Uterus (tissue), 2 donors: Measurements from ENCODE around the gene ATXN2.

Experiments used
- CTCF ChIP-seq, 4 experiments: fragments of 200-600 bp in 2 of 4; fragments of 450-650 bp in 2 of 4; sonication (generic) in 2 of 4; IDR thresholded peaks; one replicate each; pipeline ENCODE4 v1.5.1; 2016 to 2019; ENCODE audit warnings: antibody characterized with exemption in 4 of 4, mild to moderate bottlenecking in 2 of 4, moderate library complexity in 1 of 4
- POLR2A ChIP-seq, 2 donors: fragments of 450-650 bp; IDR thresholded peaks; one replicate each; pipeline ENCODE4 v1.6.1; 2016; ENCODE audit warnings: antibody characterized with exemption in 2 of 2, mild to moderate bottlenecking in 1 of 2, moderate library complexity in 1 of 2

- TF ChIP-seq CTCF (IDR thresholded peaks at IDR 0.05) (no peak), POLR2A (IDR thresholded peaks at IDR 0.05) (no peak)
Measured at GRCh38 chr12:111505601-111506036, 93.5 kb downstream of the ATXN2 start.
